Left ventricle myocardium inferior (tissue), 1 donor: ENCODE measurements around the gene BCL11B. TPM values are rescaled to one million over a fixed set of nuclear protein-coding genes. Genes with fewer than 3 reads are reported as not detected.

Experiments used
- DNase-seq: peaks from one replicate; pipeline ENCODE4 v3.0.0-alpha.2; 2020
- H3K27ac ChIP-seq: fragments of 200-600 bp; replicated peaks from 2 replicates; pipeline ENCODE4 v1.8.0; 2021
- H3K27me3 ChIP-seq: fragments of 200-600 bp; 2 replicates; pipeline ENCODE4 v1.8.0; 2021; ENCODE audit warnings: low read depth
- H3K36me3 ChIP-seq: fragments of 200-600 bp; 2 replicates; pipeline ENCODE4 v1.8.0; 2021
- H3K4me1 ChIP-seq: fragments of 200-600 bp; 2 replicates; pipeline ENCODE4 v1.8.0; 2021
- H3K4me3 ChIP-seq: fragments of 200-600 bp; 2 replicates; pipeline ENCODE4 v1.8.0; 2021; ENCODE audit warnings: mild to moderate bottlenecking, moderate library complexity
- H3K9me3 ChIP-seq: fragments of 200-600 bp; replicated peaks from 2 replicates; pipeline ENCODE4 v1.8.0; 2021
- CTCF ChIP-seq: fragments of 200-600 bp; IDR thresholded peaks from 2 replicates; pipeline ENCODE4 v1.8.0; 2021; ENCODE audit warnings: antibody characterized with exemption, mild to moderate bottlenecking, borderline replicate concordance
- intact Hi-C: fragments of 100-400 bp; cut with micrococcal nuclease; formaldehyde crosslinking; loops from one replicate; pipeline ENCODE4 v1.11.0; 2022
- total RNA-seq: library from RNA; stranded (reverse); fragmentation: NEBNext Ultra II Directional; extraction: Animal tissue kit (Norgen Biotek cat#: 25700); gene quantifications from one replicate; pipeline ENCODE4 v1.2.1, GENCODE V29; 2021
- donor health status: DM: no; HTN: yes; CAD: no; lungs with severe emphysema.

The BCL11B gene
- total RNA-seq, 1 donor from 2014 or later, result 0.11 TPM

DNA sequence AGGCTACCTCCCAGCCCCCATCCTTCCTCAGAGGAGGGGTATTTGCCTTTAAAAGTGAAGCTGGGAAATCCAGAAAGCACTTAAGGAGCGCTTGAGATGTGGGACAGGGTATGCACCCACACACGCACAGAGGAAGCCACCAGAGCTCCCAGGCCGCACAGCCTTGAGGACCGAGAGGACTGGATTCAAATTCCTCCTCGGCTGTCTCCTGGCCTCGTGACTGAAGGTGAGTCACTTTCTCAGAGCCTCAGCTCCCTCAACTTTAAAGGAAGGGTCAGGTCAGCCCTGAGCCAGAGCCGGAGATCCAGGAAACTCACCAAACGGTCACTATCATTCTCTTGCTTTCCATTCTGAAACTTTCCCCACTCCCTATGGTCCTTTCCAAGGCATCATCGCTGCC, 37.6 kb downstream of the BCL11B start:
- Histone ChIP-seq H3K27me3 (peaks cover 86% of the 10 kb centered on the region), H3K36me3 (no peaks in the 10 kb centered on the region), H3K9me3 (peaks cover 27% of the 10 kb centered on the region), H3K27ac (no peak overlapping the region), H3K4me3 (no peak overlapping the region), H3K4me1 (no peaks in the 10 kb centered on the region)
- intact Hi-C loops, result no loop called here
- TF ChIP-seq CTCF, result no peak
- DNase-seq, result no peak

GRCh38 chr14:99233222-99234035, 38.6 kb downstream of the BCL11B start:
- Histone ChIP-seq H3K9me3 (peaks cover 27% of the 10 kb centered on the region), H3K4me1 (no peaks in the 10 kb centered on the region), H3K27me3 (peaks cover 88% of the 10 kb centered on the region), H3K27ac (no peak overlapping the region), H3K4me3 (no peak overlapping the region), H3K36me3 (no peaks in the 10 kb centered on the region)
- no peak for DNase-seq
- intact Hi-C loops, result no loop called here
- no peak for TF ChIP-seq CTCF

- H3K36me3 ChIP-seq, result no peaks in the 10 kb centered on the region
- DNase-seq, result no peak
- no peak overlapping the region for H3K4me3 ChIP-seq
- no peak overlapping the region for H3K27ac ChIP-seq
- intact Hi-C loops, result no loop called here
- H3K27me3 ChIP-seq, result peaks cover 88% of the 10 kb centered on the region
- peaks cover 27% of the 10 kb centered on the region for H3K9me3 ChIP-seq
- H3K4me1 ChIP-seq, result no peaks in the 10 kb centered on the region
- TF ChIP-seq CTCF, result no peak
Observed at GRCh38 chr14:99232714-99233214, 39.2 kb downstream of the BCL11B start.

DNA sequence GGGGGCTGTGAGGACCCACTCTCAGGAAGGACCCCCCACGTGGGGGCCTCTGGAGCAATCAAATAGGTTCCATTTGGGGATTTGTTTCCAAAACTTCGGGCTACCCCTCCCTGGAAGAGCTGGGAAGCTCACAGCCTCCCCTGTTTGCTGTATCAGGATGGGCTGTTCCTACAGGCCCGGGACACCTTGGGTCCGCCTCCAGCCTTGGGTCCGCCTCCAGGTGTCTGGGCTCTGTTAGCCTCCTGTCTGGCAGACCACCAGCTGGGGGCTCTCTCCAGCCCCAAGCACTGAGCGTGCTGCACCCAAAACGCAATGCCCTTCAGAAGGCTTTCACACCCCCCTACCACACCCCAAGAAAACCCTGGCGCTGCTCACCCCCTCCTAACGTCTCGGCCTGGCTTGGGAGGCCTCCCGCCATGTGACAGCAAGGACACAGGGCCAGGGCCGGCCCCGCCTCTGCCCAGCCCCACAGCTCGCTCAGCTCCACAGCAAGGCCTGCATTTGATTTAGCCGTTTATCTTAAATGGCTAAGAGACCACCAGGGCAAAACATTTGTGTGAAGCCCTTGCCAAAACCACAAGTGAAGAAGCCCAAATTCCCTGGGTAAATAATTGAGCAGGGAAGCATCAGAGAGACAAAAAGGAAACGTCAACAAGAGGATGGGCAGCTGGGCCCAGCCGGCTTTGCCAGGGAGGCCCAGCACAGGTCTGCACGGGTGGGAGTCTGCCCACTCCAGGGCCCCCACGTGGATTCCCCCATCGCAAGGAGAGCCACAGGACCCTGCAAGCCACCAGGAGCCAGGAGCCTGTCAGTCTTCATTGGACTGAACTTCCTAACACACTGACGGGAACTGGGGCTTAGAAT, 39.9 kb downstream of the BCL11B start:
- no peak overlapping the region for H3K27ac ChIP-seq
- peaks cover 27% of the 10 kb centered on the region for H3K9me3 ChIP-seq
- TF ChIP-seq CTCF, result no peak
- intact Hi-C loops, result no loop called here
- H3K4me3 ChIP-seq, result no peak overlapping the region
- no peaks in the 10 kb centered on the region for H3K4me1 ChIP-seq
- H3K36me3 ChIP-seq, result no peaks in the 10 kb centered on the region
- H3K27me3 ChIP-seq, result peaks cover 89% of the 10 kb centered on the region
- DNase-seq, result no peak

GRCh38 chr14:99231161-99231849, 40.7 kb downstream of the BCL11B start:
- peaks cover 85% of the 10 kb centered on the region for H3K27me3 ChIP-seq
- no peak overlapping the region for H3K4me3 ChIP-seq
- TF ChIP-seq CTCF, result no peak
- H3K9me3 ChIP-seq, result peaks cover 22% of the 10 kb centered on the region
- no peaks in the 10 kb centered on the region for H3K36me3 ChIP-seq
- H3K27ac ChIP-seq, result no peak overlapping the region
- no peak for DNase-seq
- intact Hi-C loops, result no loop called here
- H3K4me1 ChIP-seq, result no peaks in the 10 kb centered on the region
